Left cardiac atrium (tissue), 4 donors: ENCODE measurements around the gene INPPL1. TPM values are rescaled to one million over a fixed set of nuclear protein-coding genes. Genes with fewer than 3 reads are reported as not detected.
A peak's percentile ranks its signal among the peaks of the same experiment; 100 is the strongest.

ENCODE experiments used
- ATAC-seq, 2 donors: fragments of 200-7000 bp; cut with Tn5 transposase; one replicate each; pipeline ENCODE4 v1.9.1; 2020; ENCODE audit warnings: mild to moderate bottlenecking in 2 of 2, moderate library complexity in 2 of 2
- DNase-seq: peaks from one replicate; pipeline ENCODE4 v3.0.0-alpha.2; 2020
- intact Hi-C, 2 donors: fragments of 100-400 bp; cut with DNase I; formaldehyde crosslinking; loops; one replicate each; pipeline versions ENCODE4 v1.14.1 to v1.15.1; 2022 to 2023
- total RNA-seq, 2 donors: library from RNA; stranded (reverse); fragmentation: NEBNext Ultra II Directional; extraction: Animal tissue kit (Norgen Biotek cat#: 25700); gene quantifications; one replicate each; pipeline ENCODE4 v1.2.1, GENCODE V29; 2021
- donor health status: DM: no; HTN: yes; CAD: no.
- donor health status: DM: no; HTN: yes; CAD: no; lungs with severe emphysema.
- donor health status: DM: yes; HTN: yes; CAD: no.
- donor health status: Dilated cardiomyopathy.

INPPL1 gene
- total RNA-seq, 2 donors from 2014 or later: 89.5 to 96.4 TPM

DNA sequence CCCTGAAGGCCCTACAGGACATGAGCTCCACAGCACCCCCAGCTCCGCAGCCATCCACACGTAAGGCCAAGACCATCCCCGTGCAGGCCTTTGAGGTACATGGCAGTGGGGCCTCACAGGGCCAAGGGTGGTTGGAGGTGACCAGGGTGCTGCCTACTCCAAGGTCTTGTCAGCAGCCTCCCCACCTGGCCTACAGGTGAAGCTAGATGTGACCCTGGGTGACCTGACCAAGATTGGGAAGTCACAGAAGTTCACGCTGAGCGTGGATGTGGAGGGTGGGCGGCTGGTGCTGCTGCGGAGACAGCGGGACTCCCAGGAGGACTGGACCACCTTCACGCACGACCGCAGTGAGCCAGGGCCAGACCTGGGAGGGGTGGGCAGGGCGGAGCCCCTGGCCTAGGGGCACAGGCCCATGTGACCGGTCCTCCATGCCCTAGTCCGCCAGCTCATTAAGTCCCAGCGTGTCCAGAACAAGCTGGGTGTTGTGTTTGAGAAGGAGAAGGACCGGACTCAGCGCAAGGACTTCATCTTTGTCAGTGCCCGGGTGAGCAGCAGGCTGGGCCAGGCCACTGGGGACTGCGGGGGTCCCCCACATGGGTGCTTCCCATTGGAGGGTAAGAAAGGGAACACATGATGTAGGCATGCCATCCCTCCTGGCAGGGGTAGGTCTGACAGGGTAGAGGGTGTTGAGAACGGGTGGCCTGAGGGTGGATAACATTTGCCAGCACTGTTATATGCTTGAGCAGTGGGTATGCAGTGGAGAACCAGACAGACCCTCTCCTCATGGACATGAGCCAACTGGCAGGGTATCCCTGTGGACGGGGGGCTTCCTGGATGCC is 5.6 kb downstream of the INPPL1 start:
- no peak for ATAC-seq
- no peak for DNase-seq
- intact Hi-C loops: loop anchor here in 1 of 2 donors (10.0 kb wide), 1 partner anchor 195 kb away; no protein-coding TSS in a partner anchor

DNA sequence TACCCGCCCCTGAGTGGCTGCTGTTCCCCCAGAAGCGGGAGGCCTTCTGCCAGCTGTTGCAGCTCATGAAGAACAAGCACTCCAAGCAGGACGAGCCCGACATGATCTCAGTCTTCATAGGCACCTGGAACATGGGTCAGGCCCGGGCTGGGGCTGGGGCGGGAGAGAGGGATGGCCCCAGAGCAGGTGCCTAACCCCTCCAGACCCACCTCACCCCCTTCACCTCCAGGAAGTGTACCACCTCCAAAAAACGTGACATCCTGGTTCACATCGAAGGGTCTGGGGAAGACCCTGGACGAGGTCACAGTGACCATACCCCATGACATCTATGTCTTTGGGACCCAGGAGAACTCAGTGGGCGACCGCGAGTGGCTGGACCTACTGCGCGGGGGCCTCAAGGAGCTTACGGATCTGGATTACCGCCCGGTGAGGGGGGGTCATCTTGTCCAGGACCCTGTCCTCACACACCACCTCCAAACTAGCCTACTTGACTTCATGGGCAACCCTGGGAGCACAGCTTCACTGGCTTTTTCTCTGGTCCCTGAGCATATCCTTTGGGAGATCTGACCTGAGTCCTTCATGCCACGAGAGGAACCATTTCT is 6.3 kb downstream of the INPPL1 start:
- no peak for ATAC-seq
- DNase-seq: no peak
- intact Hi-C loops: loop anchor here in 1 of 2 donors (10.0 kb wide), 1 partner anchor 194 kb away; no protein-coding TSS in a partner anchor

DNA sequence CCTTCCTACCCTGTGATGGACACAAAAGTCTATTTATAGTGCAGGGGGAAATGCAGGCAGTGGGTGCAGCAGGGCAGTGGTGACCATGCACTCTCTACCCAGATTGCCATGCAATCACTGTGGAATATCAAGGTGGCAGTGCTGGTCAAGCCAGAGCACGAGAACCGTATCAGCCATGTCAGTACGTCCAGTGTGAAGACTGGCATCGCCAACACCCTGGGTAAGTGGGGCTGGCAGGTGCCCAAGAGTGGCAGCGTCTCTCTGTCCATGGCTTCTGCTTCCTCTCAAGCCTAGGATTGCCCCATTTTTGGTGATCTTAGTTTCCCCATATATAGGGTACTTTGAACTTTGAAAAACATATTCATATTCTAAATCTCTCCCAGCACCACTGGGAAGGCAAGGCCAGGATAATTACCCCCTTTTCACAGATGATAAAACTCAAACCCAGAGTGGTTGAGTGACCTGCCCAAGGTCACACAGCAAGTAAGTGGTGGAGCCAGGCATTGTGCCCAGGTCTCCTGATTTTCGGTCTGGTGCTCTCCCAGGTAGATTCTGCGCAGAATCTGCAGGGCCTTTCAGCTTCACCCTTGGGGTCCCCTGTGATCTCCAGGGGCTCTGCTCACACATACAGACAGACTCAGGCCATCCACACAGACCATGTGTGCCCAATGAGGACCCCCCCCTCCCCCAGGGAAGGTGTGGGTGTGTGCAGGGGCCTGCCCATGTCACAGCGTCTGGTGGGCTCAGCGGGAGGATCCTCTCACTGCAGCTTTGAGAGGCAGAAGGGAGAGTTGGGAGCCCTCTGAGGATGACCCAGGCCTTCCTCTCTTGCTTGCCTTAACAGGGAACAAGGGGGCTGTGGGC is 7.1 kb downstream of the INPPL1 start:
- DNase-seq (peak; percentile 69), ATAC-seq (peak; percentile 34 to 59)
- intact Hi-C loops: loop anchor here in 1 of 2 donors (10.0 kb wide), 1 partner anchor 193 kb away; no protein-coding TSS in a partner anchor

DNA sequence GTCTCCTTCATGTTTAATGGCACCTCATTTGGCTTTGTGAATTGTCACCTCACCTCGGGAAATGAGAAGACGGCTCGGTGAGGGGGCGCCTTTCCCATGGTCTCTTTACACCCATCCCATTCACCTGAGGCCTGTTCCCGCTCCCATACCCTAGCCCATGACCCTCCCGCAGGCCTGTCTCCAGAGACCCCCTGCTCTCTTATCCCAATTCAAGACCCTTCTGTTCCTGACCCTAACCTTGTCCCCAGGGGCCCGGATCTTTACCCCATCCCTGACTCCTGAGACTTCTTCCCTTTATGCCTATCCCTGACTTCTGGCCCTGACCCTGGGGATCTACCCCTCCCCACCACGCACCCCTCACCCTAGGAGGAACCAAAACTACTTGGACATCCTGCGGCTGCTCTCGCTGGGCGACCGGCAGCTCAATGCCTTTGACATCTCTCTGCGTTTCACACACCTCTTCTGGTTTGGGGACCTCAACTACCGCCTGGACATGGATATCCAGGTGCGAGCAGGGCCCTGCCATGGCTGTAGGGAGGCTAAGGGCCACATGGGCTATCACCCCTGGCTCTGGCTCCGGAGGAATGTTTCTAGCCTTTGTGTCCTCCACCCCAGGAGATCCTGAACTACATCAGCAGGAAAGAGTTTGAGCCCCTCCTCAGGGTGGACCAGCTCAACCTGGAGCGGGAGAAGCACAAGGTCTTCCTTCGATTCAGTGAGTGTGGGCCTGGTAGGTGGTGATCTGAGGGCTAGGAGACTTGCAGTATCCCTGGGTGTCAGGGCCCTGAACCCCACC is 7.9 kb downstream of the INPPL1 start:
- DNase-seq: no peak
- ATAC-seq: no peak
- intact Hi-C loops: loop anchor here in 1 of 2 donors (10.0 kb wide), 1 partner anchor 192 kb away; no protein-coding TSS in a partner anchor

DNA sequence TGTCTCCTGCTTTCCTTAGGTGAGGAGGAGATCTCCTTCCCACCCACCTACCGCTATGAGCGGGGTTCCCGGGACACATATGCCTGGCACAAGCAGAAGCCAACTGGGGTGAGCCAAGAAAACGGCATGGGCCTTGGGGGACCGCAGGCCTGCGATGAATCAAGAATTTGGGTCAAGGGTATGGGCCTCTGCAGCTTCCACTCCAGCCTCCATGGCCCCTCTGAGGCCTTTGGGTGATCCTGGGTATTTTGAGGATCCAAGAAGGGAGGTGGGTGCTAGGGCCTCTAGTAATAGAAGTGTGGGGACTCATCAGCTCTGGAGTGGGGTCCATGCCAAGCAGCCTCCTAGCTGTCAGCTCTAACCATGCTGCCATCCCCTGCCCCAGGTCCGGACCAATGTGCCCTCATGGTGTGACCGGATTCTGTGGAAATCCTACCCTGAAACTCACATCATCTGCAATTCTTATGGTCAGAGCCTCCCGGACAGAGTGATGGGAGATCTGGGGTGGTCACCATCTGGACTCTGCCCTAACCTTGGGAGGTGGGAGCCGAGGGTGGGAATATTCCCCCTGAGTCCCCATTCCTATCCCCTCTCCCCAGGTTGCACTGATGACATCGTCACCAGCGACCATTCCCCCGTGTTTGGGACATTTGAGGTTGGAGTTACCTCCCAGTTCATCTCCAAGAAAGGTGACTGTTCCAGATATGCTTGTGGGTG is 8.6 kb downstream of the INPPL1 start:
- DNase-seq: no peak
- no peak for ATAC-seq
- intact Hi-C loops: loop anchor here in 1 of 2 donors (10.0 kb wide), 1 partner anchor 192 kb away; no protein-coding TSS in a partner anchor

DNA sequence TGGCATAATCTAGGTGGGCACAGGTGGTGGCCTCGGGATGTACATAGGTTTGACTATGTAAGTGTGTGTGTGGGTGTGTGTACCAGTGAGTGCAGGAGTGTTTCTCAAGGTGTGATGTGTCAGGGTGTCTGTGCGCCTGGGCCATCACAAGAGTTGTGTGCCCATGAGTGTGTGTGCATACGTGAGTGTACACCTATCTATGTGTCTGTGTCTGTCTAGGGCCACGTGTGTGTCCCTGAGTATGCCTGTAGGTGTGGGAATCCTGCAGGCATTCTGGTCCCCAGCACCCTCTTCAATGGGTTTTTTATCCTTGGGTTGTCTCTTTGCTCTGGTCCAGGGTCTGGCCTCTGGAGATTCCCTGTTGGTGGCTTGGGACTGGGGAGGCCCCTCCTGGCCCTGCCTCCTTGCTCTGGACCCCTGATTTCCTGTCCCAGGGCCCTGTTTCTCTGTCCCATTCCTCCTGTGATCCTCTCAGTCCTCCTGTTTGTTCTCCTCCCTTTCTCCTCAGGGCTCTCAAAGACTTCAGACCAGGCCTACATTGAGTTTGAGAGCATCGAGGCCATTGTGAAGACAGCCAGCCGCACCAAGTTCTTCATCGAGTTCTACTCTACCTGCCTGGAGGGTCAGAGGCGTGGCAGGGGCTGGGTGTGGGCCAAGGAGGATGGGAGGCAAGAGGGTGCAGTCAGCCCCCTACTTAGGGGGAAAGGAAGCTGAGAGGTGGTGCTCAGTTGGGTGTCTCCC is 9.4 kb downstream of the INPPL1 start:
- no peak for DNase-seq
- ATAC-seq: no peak
- intact Hi-C loops: loop anchor here in 1 of 2 donors (10.0 kb wide), 1 partner anchor 191 kb away; no protein-coding TSS in a partner anchor

DNA sequence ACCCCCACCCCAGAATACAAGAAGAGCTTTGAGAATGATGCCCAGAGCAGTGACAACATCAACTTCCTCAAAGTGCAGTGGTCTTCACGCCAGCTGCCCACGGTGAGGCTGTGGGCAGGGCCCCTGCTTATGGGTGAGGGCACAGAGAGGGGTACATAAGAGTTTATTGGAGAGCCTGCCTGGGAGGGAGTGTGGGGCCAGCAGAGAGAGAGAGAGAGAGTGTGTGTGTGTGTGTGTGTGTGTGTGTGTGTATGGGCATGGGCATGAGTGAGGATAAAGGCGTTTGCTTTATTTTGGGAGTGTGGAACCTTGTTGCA is 9.9 kb downstream of the INPPL1 start:
- ATAC-seq (no peak), DNase-seq (no peak)
- intact Hi-C loops: loop anchor here in 1 of 2 donors (10.0 kb wide), 1 partner anchor 190 kb away; no protein-coding TSS in a partner anchor

DNA sequence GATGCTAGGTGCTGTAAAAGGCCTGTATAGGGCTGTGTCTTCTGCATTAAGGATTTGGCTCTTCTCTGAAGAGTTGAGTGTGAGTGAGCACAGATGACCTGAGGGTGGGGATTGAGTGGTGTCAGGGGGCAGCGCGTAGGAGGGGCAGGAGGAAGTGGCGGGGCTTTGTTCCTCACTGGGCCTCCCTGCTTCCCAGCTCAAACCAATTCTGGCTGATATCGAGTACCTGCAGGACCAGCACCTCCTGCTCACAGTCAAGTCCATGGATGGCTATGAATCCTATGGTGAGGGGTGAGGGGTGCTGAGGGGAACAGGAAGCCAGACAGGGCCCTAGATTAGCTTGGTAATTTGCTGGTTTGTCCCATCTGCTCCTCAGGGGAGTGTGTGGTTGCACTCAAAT is 10.4 kb downstream of the INPPL1 start:
- ATAC-seq (no peak), DNase-seq (no peak)
- intact Hi-C loops: loop anchor here in 1 of 2 donors (10.0 kb wide), 1 partner anchor 190 kb away; no protein-coding TSS in a partner anchor

DNA sequence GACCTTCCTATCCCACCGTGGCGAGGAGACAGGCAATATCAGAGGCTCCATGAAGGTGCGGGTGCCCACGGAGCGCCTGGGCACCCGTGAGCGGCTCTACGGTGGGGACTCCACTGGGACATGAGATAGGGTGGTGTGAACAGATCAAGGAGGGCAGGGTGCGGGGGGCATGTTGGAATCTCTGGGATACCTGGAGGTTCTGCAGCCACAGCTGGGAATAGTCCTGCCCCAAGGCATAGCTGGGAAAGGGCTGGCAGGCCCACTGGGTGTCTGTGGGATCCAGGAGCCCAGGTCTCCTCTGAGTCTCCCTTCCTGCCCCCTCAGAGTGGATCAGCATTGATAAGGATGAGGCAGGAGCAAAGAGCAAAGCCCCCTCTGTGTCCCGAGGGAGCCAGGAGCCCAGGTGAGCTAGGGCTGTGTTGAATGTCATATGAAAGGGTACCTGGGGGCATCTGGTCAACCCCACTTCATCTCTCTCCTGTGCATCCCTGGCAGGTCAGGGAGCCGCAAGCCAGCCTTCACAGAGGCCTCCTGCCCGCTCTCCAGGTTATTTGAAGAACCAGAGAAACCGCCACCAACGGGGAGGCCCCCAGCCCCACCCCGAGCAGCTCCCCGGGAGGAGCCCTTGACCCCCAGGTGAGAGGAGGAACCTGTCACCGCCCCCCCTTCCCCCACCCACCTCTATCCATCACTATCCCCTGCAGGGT is 10.9 kb downstream of the INPPL1 start:
- no peak for DNase-seq
- no peak for ATAC-seq
- intact Hi-C loops: loop anchor here in 1 of 2 donors (10.0 kb wide), 1 partner anchor 189 kb away; no protein-coding TSS in a partner anchor

DNA sequence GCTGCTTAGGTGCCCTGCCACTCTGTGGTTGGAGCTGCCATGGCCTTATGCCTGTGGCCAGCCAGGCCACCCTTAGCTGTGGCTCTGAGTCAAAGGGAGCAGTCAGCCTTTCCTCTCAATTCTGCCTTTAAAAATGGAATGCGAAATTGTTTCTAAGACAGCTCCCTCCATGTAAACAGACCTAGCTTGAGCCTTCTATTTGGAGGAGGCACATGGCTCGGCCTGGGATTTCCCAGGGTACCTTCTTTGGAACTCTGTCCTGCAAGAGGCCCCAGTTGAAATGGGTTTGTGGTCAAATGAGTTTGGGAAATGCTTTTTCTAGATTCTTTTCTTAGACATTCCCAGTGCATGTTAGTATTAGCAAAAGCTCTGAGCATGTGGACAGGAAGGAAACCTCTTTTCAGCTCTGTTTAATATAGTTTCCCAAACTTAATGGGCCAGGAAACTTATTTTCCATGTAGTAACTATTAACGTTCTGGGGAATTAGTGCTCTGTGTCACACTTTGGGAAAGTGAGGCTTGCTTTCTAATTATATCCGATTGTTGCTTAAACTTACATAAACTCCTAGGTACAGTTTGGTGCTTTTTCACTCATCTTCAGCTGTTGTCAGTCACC is 11.6 kb downstream of the INPPL1 start:
- intact Hi-C loops: loop anchor here in 1 of 2 donors (10.0 kb wide), 1 partner anchor 189 kb away; no protein-coding TSS in a partner anchor
- no peak for ATAC-seq

DNA sequence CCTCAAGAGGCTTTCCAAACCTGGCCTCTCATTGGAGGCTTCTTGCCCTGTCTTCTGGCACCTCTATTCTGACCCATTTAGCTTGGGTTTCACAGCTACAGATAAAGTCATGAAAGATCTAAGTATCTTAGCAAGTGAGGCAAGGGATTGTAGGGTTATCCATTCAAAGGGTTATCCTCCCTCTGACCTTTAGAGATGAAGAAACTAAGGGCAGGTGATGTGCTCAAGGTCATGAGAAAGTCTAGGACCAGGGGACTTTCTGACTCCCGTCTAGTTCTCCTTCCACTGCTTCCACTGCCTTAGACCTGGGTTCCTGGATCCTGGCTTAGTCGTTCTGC is 12.2 kb downstream of the INPPL1 start:
- DNase-seq: no peak
- no peak for ATAC-seq
- intact Hi-C loops: loop anchor here in 1 of 2 donors (10.0 kb wide), 1 partner anchor 188 kb away; no protein-coding TSS in a partner anchor

More for the DNA sequence above, 11.6 kb downstream of the INPPL1 start:
- no peak for DNase-seq

DNA sequence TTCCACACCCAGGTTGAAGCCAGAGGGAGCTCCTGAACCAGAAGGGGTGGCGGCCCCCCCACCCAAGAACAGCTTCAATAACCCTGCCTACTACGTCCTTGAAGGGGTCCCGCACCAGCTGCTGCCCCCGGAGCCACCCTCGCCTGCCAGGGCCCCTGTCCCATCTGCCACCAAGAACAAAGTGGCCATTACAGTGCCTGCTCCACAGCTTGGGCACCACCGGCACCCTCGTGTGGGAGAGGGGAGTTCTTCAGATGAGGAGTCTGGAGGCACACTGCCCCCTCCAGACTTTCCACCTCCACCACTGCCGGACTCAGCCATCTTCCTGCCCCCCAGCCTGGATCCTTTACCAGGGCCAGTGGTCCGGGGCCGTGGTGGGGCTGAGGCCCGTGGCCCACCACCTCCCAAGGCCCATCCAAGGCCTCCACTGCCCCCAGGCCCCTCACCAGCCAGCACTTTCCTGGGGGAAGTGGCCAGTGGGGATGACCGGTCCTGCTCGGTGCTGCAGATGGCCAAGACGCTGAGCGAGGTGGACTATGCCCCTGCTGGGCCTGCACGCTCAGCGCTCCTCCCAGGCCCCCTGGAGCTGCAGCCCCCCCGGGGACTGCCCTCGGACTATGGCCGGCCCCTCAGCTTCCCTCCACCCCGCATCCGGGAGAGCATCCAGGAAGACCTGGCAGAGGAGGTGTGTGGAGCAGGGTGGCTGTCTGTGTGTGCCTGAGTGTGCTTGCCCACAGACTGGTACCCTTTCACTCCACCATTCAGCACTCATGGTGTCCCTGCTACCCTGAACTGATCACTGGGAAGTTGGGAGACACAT is 12.8 kb downstream of the INPPL1 start:
- ATAC-seq (no peak), DNase-seq (no peak)
- intact Hi-C loops: loop anchor here in 1 of 2 donors (10.0 kb wide), 1 partner anchor 187 kb away; no protein-coding TSS in a partner anchor

DNA sequence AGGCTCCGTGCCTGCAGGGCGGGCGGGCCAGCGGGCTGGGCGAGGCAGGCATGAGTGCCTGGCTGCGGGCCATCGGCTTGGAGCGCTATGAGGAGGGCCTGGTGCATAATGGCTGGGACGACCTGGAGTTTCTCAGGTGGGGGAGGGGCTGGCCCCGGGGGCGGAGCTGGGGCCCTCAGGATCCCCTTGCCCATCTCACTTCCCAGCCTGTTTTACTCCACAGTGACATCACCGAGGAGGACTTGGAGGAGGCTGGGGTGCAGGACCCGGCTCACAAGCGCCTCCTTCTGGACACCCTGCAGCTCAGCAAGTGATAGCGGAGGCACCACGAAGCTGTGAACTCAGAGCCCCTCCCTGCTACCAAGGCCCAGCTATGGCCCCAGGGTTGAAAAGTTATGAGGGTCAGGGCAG is 13.5 kb downstream of the INPPL1 start:
- intact Hi-C loops: loop anchor here in 1 of 2 donors (10.0 kb wide), 1 partner anchor 187 kb away; no protein-coding TSS in a partner anchor
- ATAC-seq (peak; percentile 29 to 44), DNase-seq (no peak)

DNA sequence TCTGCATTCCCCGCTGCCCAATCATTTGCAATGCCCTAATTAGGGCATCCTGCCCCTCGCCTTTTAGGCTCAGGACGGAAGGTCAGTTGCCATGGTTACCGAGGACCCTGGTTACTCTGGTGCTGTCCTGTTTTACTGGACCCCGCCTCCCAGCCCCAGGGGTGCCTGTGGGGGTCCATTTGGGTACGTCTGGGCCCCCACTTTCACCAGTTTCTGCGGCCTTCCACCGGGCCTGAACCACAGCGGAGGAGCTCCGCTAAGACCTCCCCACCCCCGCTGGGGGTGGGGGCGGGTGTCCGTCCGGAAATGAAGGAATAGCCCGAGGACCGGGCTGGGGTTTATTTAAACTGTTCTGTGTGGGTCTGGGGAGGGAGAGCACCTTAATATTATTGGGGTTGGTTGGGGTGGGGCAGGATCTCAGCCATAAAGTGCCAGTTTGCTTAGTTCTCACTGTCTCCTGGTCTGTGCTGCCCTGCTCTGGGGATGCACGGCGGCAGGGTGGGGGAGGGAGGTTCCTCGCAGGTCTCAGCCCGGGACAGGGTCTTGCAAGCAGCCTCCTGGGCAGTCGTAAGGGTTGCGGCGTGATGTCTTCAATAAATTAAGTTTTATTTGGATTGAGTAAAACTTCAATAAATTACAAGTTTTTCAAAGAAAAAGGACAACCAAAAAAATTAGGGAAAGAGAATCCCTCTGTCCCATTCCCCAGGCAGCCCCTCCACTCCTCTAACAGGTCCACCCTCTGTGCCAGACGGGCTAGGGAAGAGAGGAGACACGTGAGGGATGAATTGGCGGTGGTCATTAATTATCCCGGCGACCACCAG is 14.1 kb downstream of the INPPL1 start:
- ATAC-seq: peak in 1 of 2 donors; percentile 0
- intact Hi-C loops: loop anchor here in 1 of 2 donors (10.0 kb wide), 1 partner anchor 186 kb away; no protein-coding TSS in a partner anchor

More for the DNA sequence above, 14.1 kb downstream of the INPPL1 start:
- DNase-seq: no peak
